NCI-H2227 (cell line): Measurements from ENCODE around the gene ARHGEF35.
"Not testable (repeated sequence)": the region's sequence is repeated elsewhere in the genome, so short reads cannot be mapped to it uniquely, and the experiment has no call there.

Experiments
- DNase-seq: peaks from one replicate; lab custom pipeline; 2025; ENCODE audit not compliant: unreplicated experiment; lab: John Stamatoyannopoulos, UW

The ARHGEF35 gene

GRCh38 chr7:144195212-144195872, at the start of gene ARHGEF35:
ARHGEF35 (minus strand) TSS chr7:144195833; CDS start chr7:144188383, 7,450 bp downstream.
- not testable (repeated sequence) for DNase-seq

DNA sequence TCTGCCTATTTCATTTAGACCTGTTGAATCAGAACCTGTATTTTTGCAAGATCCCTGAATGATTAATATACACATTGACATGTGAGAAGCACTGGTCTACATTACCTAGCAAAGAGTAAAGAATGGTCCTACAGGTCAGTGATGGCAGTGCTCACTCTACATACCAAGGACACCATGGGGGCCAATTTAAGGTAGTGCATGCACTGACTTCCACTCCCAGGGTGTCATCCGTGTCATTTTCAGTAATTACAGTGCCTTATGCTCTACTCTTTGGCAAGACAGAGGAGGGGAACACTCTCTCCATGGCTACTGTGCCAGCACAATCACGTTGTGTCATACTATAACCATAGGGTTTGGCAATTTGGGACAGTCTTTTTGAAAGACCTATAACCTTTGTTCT, 49.7 kb upstream of the ARHGEF35 start:
- not testable (repeated sequence) for DNase-seq

DNA sequence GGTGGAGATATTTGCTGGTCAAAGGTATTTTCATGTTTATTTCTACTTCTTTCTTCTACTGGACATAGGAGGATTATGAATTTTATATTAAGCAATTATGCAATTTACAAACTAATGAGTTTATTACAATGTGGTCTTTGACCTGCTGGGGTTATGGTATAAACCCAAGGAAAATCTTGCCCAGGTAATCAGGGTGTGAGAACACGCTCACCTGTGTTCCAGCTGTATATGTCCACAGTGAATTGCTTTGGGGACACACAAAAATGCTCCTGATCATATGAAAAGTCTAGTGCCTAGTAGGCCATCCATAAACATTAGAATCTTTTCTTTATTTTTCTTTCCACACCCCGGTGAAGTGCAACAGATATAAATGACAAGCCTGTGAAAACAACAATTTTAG, 43.7 kb upstream of the ARHGEF35 start, which contains the start of gene OR2A42:
Gene OR2A42, minus strand, starts transcription at position 241 of the 400 bp plus-strand sequence. CDS start 6,762 bp downstream, outside the sequence.
- DNase-seq = not testable (repeated sequence)

- DNase-seq = not testable (repeated sequence)
These were observed 43.0 kb upstream of the ARHGEF35 start for GRCh38 chr7:144238530-144239082.

GRCh38 chr7:144233039-144233438, 37.4 kb upstream of the ARHGEF35 start:
- not testable (repeated sequence) for DNase-seq

DNA sequence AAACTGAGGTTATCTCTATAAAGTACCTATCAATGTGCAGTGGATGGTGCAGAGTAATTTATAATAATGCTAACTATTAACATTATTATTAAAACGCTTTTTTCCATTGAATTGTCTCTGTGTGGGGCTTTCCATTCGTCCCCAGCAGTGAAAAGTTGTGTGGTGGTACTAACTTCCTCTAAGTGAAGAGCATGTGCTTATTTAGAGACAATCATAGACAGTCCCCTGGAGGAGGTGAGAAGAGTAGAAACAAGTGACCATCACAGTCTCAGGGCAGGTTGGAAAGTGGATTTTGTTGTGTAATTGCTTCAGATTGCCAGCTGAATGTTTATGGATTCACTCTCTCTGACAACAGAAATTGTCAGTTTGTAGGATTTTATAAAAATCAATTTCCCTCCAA, 35.4 kb upstream of the ARHGEF35 start:
- DNase-seq = not testable (repeated sequence)

- DNase-seq = not testable (repeated sequence)
These were observed 33.2 kb upstream of the ARHGEF35 start for GRCh38 chr7:144228810-144229209.

DNA sequence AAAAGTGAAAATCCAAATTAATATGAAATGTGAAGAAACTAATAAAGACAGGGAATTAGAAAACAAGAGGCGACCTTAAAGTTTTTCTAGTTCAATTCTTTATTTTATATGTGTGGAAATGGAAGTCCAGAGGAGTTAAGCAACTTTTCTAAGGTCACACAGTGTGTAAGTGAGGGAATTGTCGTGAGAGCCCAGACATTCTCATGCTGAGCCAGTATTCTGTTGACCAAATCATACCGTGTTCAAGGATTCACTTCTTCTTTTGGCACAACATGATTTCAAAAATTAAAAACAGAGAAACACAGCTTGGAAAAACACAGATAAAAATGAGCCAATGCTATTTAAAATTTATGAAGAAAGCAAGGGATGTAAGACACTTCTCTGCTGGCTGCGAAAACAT, 31.2 kb upstream of the ARHGEF35 start:
- not testable (repeated sequence) for DNase-seq

DNA sequence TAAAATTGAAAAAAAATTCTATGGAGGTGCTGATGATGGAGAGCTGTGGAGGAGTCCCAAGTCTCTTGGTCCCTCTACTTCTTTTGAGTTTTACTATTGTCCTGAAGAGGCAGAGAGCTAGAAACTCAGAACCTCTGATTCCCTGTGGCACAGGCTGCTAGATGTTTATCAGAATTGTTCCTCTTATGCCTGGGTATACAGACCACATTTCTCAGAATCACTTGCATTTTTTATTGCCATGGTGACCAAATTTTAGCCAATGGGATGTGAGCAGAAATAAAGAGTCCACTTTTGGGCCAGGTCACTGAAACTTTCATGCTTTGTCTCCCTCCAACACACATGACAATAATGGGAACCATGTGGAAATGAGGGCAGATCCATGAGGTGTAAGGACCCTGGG, 28.0 kb upstream of the ARHGEF35 start:
- not testable (repeated sequence) for DNase-seq

DNA sequence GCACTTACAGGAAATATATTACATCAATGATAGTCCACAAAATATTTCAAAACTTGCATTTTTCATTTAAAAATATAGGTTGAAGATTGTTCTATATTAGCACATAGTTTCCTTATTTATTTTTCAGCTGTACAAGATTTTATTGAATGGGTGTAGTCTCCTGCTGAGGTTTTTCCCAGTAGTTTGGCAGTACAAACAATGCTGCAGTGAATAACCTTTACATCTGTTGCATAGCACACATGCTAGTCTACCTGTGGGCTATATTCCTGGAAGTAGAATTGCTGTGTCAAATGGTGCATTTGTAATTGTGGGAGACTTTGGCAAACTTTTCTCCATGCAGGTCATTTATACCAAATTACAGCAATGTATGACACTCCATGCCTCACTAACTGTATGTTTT, 24.9 kb upstream of the ARHGEF35 start:
- not testable (repeated sequence) for DNase-seq

GRCh38 chr7:144219149-144219548, 23.5 kb upstream of the ARHGEF35 start:
- DNase-seq = not testable (repeated sequence)

DNA sequence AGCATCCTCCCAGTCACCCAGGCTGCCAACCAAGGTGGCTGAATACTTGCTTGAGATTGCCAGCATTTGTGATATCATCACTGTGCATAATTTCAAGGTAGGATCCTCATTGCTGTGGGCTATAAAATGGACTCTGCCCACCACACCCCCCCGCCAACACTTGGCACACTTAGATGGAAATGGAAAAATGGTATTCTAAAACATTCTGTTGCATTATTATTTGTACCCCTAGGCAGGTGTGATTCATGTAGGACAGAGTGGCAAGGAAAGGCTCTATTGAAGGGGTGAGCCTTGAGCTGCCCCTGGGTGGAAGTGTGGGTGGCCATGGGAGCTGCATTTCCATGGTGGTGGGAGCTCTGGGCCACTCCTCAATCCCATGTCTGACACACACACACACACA, 22.9 kb upstream of the ARHGEF35 start:
- DNase-seq = not testable (repeated sequence)

GRCh38 chr7:144217200-144217599, 21.6 kb upstream of the ARHGEF35 start:
- not testable (repeated sequence) for DNase-seq

DNA sequence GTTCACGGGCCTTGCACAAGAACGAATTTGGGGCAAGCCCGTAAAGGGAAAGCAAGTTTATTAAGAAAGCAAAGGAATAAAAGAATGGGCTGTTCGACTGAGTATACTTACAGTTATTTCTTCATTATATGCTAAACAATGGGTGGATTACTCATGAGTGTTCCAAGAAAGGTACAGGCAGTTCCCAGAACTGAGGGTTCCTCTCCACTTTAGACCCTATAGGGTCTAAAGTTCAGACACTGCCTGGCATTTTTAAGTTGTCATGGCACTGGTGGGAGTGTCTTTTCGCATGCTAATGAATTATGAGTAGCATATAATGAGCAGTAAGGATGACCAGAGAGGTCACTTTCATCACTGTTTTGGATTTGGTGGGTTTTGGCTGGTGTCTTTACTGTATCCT, 9.7 kb upstream of the ARHGEF35 start:
- DNase-seq = not testable (repeated sequence)

GRCh38 chr7:144203086-144203485, 7.5 kb upstream of the ARHGEF35 start:
- DNase-seq = not testable (repeated sequence)

GRCh38 chr7:144201978-144202377, 6.3 kb upstream of the ARHGEF35 start:
- DNase-seq = not testable (repeated sequence)

- DNase-seq = not testable (repeated sequence)
These were observed 3.3 kb upstream of the ARHGEF35 start for GRCh38 chr7:144198934-144199333.

- not testable (repeated sequence) for DNase-seq
These were observed 1.2 kb downstream of the ARHGEF35 start for GRCh38 chr7:144194453-144194852.

- not testable (repeated sequence) for DNase-seq
These were observed 1.9 kb downstream of the ARHGEF35 start for GRCh38 chr7:144193782-144194181.

- not testable (repeated sequence) for DNase-seq
These were observed 7.0 kb downstream of the ARHGEF35 start for GRCh38 chr7:144188578-144189171.

- not testable (repeated sequence) for DNase-seq
These were observed 7.8 kb downstream of the ARHGEF35 start for GRCh38 chr7:144187848-144188247.

DNA sequence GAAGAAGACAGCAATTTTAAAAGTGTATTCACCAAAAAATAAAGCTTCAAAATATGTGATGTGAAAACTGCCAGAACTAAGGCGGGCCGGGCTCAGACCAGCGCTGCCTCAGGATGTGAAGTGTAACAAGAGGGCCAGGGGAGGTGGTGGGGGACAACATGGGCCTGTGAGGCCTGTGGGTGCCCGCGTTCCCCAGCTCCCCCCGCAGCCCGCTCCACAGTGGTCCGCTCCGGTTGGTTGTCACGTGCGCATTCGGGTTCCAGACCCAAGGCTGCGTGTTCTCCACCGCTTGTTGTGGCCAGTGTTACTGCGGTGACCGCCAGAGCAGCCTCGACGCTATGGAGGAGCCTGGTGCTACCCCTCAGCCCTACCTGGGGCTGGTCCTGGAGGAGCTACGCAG, 12.5 kb downstream of the ARHGEF35 start, which contains the start of gene CTAGE4:
Gene CTAGE4, plus strand, starts transcription at position 301 of the 400 bp plus-strand sequence. Its CDS starts 38 bp downstream, at position 339.
- not testable (repeated sequence) for DNase-seq
